Measurements from ENCODE around the gene KCNH1. TPM values are rescaled to one million over a fixed set of nuclear protein-coding genes. Genes with fewer than 3 reads are reported as not detected.

Gene KCNH1
- total RNA-seq, 1 experiment from 2014 or later = 0.17 TPM

GRCh38 chr1:210828996-210829596 is 304.9 kb downstream of the KCNH1 start:
- ATAC-seq = no peak
- ChIA-PET POLR2A (no interaction called here), CTCF (no interaction called here)
- Mint-ChIP-seq H3K4me3 (no peak overlapping the region), H3K4me1 (no peaks in the 10 kb centered on the region), H3K27me3 (ENCODE audit: low read depth) (no peaks in the 10 kb centered on the region), H3K27ac (no peak overlapping the region), H3K36me3 (no peaks in the 10 kb centered on the region), H3K9me3 (no peaks in the 10 kb centered on the region)
- no peak for DNase-seq (ENCODE audit: low spot score)
- TF ChIP-seq SMAD4 (CRISPR knock-in tag; IDR thresholded peaks at IDR 0.05) (no peak), PREB (CRISPR knock-in tag; IDR thresholded peaks at IDR 0.05; ENCODE audit: borderline replicate concordance) (no peak), OVOL2 (CRISPR knock-in tag; IDR thresholded peaks at IDR 0.05; ENCODE audit: borderline replicate concordance) (no peak), ATF2 (CRISPR knock-in tag; IDR thresholded peaks at IDR 0.05; ENCODE audit: borderline replicate concordance, low read depth) (no peak), AFF4 (CRISPR knock-in tag; IDR thresholded peaks at IDR 0.05; ENCODE audit: borderline replicate concordance) (no peak), E2F5 (CRISPR knock-in tag; IDR thresholded peaks at IDR 0.05) (no peak), ZNF138 (CRISPR knock-in tag; conservative IDR thresholded peaks at IDR 0.05) (no peak), NR2C2 (CRISPR knock-in tag; IDR thresholded peaks at IDR 0.05) (no peak), TEAD4 (CRISPR knock-in tag; IDR thresholded peaks at IDR 0.05) (no peak), ZBTB21 (CRISPR knock-in tag; IDR thresholded peaks at IDR 0.05; ENCODE audit: borderline replicate concordance) (no peak), ATF6 (CRISPR knock-in tag; IDR thresholded peaks at IDR 0.05) (no peak), ZNF121 (CRISPR knock-in tag; IDR thresholded peaks at IDR 0.05) (no peak), NFATC4 (CRISPR knock-in tag; IDR thresholded peaks at IDR 0.05) (no peak)

GRCh38 chr1:210827481-210827880 is 306.5 kb downstream of the KCNH1 start:
- no peak overlapping the region for H3K4me3 Mint-ChIP-seq

More at GRCh38 chr1:210827481-210827880, 306.5 kb downstream of the KCNH1 start:
- no peaks in the 10 kb centered on the region for H3K36me3 Mint-ChIP-seq
- no peak for DNase-seq (ENCODE audit: low spot score)
- no peaks in the 10 kb centered on the region for H3K4me1 Mint-ChIP-seq
- H3K9me3 Mint-ChIP-seq = no peaks in the 10 kb centered on the region
- no peak for ATAC-seq
- H3K27me3 Mint-ChIP-seq (ENCODE audit: low read depth) = no peaks in the 10 kb centered on the region
- ChIA-PET POLR2A (no interaction called here), CTCF (interaction anchor here (0.5 kb wide), 1 partner anchor 443 kb away, joined by 3 read pairs; no protein-coding TSS in a partner anchor)
- no peak overlapping the region for H3K27ac Mint-ChIP-seq
- TF ChIP-seq NFATC4 (CRISPR knock-in tag; IDR thresholded peaks at IDR 0.05) (no peak), NFE2L1 (CRISPR knock-in tag; IDR thresholded peaks at IDR 0.05) (no peak)
